ENCODE measurements around the gene UXS1.

The UXS1 gene

GRCh38 chr2:106195981-106196380 is 1.9 kb upstream of the UXS1 start:
- TF ChIP-seq, protein P1, sequence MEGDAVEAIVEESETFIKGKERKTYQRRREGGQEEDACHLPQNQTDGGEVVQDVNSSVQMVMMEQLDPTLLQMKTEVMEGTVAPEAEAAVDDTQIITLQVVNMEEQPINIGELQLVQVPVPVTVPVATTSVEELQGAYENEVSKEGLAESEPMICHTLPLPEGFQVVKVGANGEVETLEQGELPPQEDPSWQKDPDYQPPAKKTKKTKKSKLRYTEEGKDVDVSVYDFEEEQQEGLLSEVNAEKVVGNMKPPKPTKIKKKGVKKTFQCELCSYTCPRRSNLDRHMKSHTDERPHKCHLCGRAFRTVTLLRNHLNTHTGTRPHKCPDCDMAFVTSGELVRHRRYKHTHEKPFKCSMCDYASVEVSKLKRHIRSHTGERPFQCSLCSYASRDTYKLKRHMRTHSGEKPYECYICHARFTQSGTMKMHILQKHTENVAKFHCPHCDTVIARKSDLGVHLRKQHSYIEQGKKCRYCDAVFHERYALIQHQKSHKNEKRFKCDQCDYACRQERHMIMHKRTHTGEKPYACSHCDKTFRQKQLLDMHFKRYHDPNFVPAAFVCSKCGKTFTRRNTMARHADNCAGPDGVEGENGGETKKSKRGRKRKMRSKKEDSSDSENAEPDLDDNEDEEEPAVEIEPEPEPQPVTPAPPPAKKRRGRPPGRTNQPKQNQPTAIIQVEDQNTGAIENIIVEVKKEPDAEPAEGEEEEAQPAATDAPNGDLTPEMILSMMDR (conservative IDR thresholded peaks at IDR 0.05; ENCODE audit: low read length) = no peak
- no peak for TF ChIP-seq EZH2phosphoT487 (IDR thresholded peaks at IDR 0.05; ENCODE audit: borderline replicate concordance)
- H3K4me2 ChIP-seq (ENCODE audit: low read depth, low read length, poor library complexity, severe bottlenecking) = no peak overlapping the region
- H3F3A ChIP-seq (ENCODE audit: low read depth) = no peaks in the 10 kb centered on the region

DNA sequence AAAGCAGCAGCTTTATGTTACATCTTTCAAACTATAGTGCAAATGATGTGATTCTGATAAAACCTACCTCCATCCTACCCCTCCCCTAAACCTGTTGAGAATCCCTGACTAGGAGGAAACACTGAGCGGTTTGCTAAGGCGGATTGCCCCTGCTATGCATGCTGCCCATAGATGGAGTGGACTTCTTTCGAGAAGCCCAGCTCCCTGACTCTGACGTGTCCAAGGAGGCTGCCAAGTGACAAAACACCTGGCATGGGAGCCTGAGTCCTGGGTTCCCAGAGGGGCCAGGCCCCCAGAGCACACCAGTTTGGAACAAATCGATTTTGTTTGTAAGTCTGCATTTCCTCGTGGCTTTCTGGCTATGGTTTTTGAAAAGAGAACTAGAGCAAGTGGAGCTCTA is 1.4 kb upstream of the UXS1 start:
- H3K9me3 ChIP-seq (ENCODE audit: insufficient read depth, low read depth, low read length) = no peaks in the 10 kb centered on the region
- H3K9ac ChIP-seq (ENCODE audit: low read depth, low read length, poor library complexity, severe bottlenecking) = peak overlapping the region; percentile 74
- no peaks in the 10 kb centered on the region for H3K9me2 ChIP-seq (replicated peaks; ENCODE audit: low read depth, low read length)
- peaks cover 33% of the 10 kb centered on the region for H3K79me2 ChIP-seq (ENCODE audit: insufficient read depth, low read length)
- H3F3A ChIP-seq (ENCODE audit: low read depth) = no peaks in the 10 kb centered on the region
- TF ChIP-seq, protein P1 (conservative IDR thresholded peaks at IDR 0.05; ENCODE audit: low read length) = no peak
- TF ChIP-seq EZH2phosphoT487 (IDR thresholded peaks at IDR 0.05; ENCODE audit: borderline replicate concordance) = no peak
- peak overlapping the region; percentile 75 for H3K4me2 ChIP-seq (ENCODE audit: low read depth, low read length, poor library complexity, severe bottlenecking)
- H3K36me3 ChIP-seq (ENCODE audit: insufficient read depth, low read length) = no peaks in the 10 kb centered on the region
- H3K27me3 ChIP-seq (ENCODE audit: insufficient read depth, low read length, poor library complexity, severe bottlenecking) = no peaks in the 10 kb centered on the region
- H3K4me3 ChIP-seq (ENCODE audit: low read length, poor library complexity, severe bottlenecking) = peak overlapping the region; percentile 81
- peaks cover 24% of the 10 kb centered on the region for H4K20me1 ChIP-seq (ENCODE audit: insufficient read depth, low read length, poor library complexity, severe bottlenecking)
- H3K4me1 ChIP-seq (ENCODE audit: insufficient read depth, low read length, poor library complexity, severe bottlenecking) = peaks cover 33% of the 10 kb centered on the region
- H2AFZ ChIP-seq (ENCODE audit: low read length) = no peak overlapping the region

More at GRCh38 chr2:106195981-106196380, 1.9 kb upstream of the UXS1 start:
- no peaks in the 10 kb centered on the region for H3K9me3 ChIP-seq (ENCODE audit: insufficient read depth, low read depth, low read length)
- H3K4me3 ChIP-seq (ENCODE audit: low read length, poor library complexity, severe bottlenecking) = no peak overlapping the region
- H3K27me3 ChIP-seq (ENCODE audit: insufficient read depth, low read length, poor library complexity, severe bottlenecking) = no peaks in the 10 kb centered on the region
- no peak overlapping the region for H2AFZ ChIP-seq (ENCODE audit: low read length)
- peaks cover 28% of the 10 kb centered on the region for H3K79me2 ChIP-seq (ENCODE audit: insufficient read depth, low read length)
- H3K9ac ChIP-seq (ENCODE audit: low read depth, low read length, poor library complexity, severe bottlenecking) = no peak overlapping the region
- H3K4me1 ChIP-seq (ENCODE audit: insufficient read depth, low read length, poor library complexity, severe bottlenecking) = peaks cover 29% of the 10 kb centered on the region
- no peaks in the 10 kb centered on the region for H3K9me2 ChIP-seq (replicated peaks; ENCODE audit: low read depth, low read length)
- no peaks in the 10 kb centered on the region for H3K36me3 ChIP-seq (ENCODE audit: insufficient read depth, low read length)
- peaks cover 20% of the 10 kb centered on the region for H4K20me1 ChIP-seq (ENCODE audit: insufficient read depth, low read length, poor library complexity, severe bottlenecking)

- Histone ChIP-seq H3K9ac (ENCODE audit: low read depth, low read length, poor library complexity, severe bottlenecking) (peak overlapping the region; percentile 78), H3K4me1 (ENCODE audit: insufficient read depth, low read length, poor library complexity, severe bottlenecking) (peaks cover 50% of the 10 kb centered on the region), H4K20me1 (ENCODE audit: insufficient read depth, low read length, poor library complexity, severe bottlenecking) (peaks cover 35% of the 10 kb centered on the region), H3K9me3 (ENCODE audit: insufficient read depth, low read depth, low read length) (no peaks in the 10 kb centered on the region), H3K79me2 (ENCODE audit: insufficient read depth, low read length) (peaks cover 50% of the 10 kb centered on the region), H3F3A (ENCODE audit: low read depth) (no peaks in the 10 kb centered on the region), H3K9me2 (replicated peaks; ENCODE audit: low read depth, low read length) (no peaks in the 10 kb centered on the region), H3K4me3 (ENCODE audit: low read length, poor library complexity, severe bottlenecking) (peak overlapping the region; percentile 87), H3K36me3 (ENCODE audit: insufficient read depth, low read length) (no peaks in the 10 kb centered on the region), H3K4me2 (ENCODE audit: low read depth, low read length, poor library complexity, severe bottlenecking) (peak overlapping the region; percentile 93), H3K27me3 (ENCODE audit: insufficient read depth, low read length, poor library complexity, severe bottlenecking) (no peaks in the 10 kb centered on the region), H2AFZ (ENCODE audit: low read length) (peak overlapping the region; percentile 66; the same call in 1 of the 2 replicates)
- TF ChIP-seq, protein P1 (conservative IDR thresholded peaks at IDR 0.05; ENCODE audit: low read length) = no peak
- TF ChIP-seq EZH2phosphoT487 (IDR thresholded peaks at IDR 0.05; ENCODE audit: borderline replicate concordance) = no peak
Observed at GRCh38 chr2:106193690-106193976, 468 bp downstream of the UXS1 start.

Data from Loucy (cell line).